HUDEP-2 (cell line): Measurements from ENCODE around the gene DSCAML1.
A peak's percentile ranks its signal among the peaks of the same experiment; 100 is the strongest.
"Not testable (repeated sequence)": the region's sequence is repeated elsewhere in the genome, so short reads cannot be mapped to it uniquely, and the experiment has no call there.

Source experiments
- DNase-seq, 76 experiments: peaks; one replicate each; lab custom pipeline; 2025; ENCODE audit not compliant: unreplicated experiment in 76 of 76; lab: John Stamatoyannopoulos, UW

Gene DSCAML1

GRCh38 chr11:117461396-117462182, 335.4 kb downstream of the DSCAML1 start:
- peak in 1 of 76 experiments; percentile 1 for DNase-seq

GRCh38 chr11:117459979-117460300, 337.1 kb downstream of the DSCAML1 start:
- no peak for DNase-seq

- DNase-seq: no peak
Observed at GRCh38 chr11:117459123-117459978, 337.7 kb downstream of the DSCAML1 start.

GRCh38 chr11:117458275-117459122, 338.5 kb downstream of the DSCAML1 start:
- no peak for DNase-seq

- DNase-seq: no peak
Observed at GRCh38 chr11:117457835-117458234, 339.2 kb downstream of the DSCAML1 start.

GRCh38 chr11:117457031-117457785, 339.8 kb downstream of the DSCAML1 start:
- no peak for DNase-seq

GRCh38 chr11:117456721-117457029, 340.3 kb downstream of the DSCAML1 start:
- not testable (repeated sequence) for DNase-seq

GRCh38 chr11:117456027-117456720, 340.8 kb downstream of the DSCAML1 start:
- DNase-seq: no peak

GRCh38 chr11:117454564-117454917, 342.5 kb downstream of the DSCAML1 start:
- DNase-seq: no peak

- DNase-seq: no peak
Observed at GRCh38 chr11:117453886-117454563, 343.0 kb downstream of the DSCAML1 start.

- no peak for DNase-seq
Observed at GRCh38 chr11:117449111-117449693, 347.8 kb downstream of the DSCAML1 start.

- peak in 1 of 76 experiments; percentile 62 for DNase-seq
Observed at GRCh38 chr11:117444711-117445658, 352.0 kb downstream of the DSCAML1 start.

- no peak for DNase-seq
Observed at GRCh38 chr11:117444256-117444655, 352.8 kb downstream of the DSCAML1 start.

GRCh38 chr11:117443266-117444186, 353.5 kb downstream of the DSCAML1 start:
- DNase-seq: peak in 32 of 76 experiments; percentile 1 to 69 (median 16)

- DNase-seq: peak in 8 of 76 experiments; percentile 23 to 58 (median 43)
Observed at GRCh38 chr11:117442869-117443239, 354.2 kb downstream of the DSCAML1 start.

- no peak for DNase-seq
Observed at GRCh38 chr11:117442049-117442868, 354.8 kb downstream of the DSCAML1 start.
